Uterus (tissue), 4 donors: ENCODE data around the gene JAKMIP2. TPM values are rescaled to one million over a fixed set of nuclear protein-coding genes. Genes with fewer than 3 reads are reported as not detected.

Experiments
- DNase-seq, 2 donors: peaks; one replicate each; pipeline ENCODE4 v3.0.0-alpha.2; 2019 to 2020
- H3K27ac ChIP-seq, 2 donors: fragments of 200-600 bp; sonication (generic); 1 replicate in 1 of 2; 2 replicates in 1 of 2; pipeline ENCODE4 v1.5.1; 2016 to 2018
- H3K27me3 ChIP-seq, 2 donors: fragments of 200-600 bp; sonication (generic); one replicate each; pipeline ENCODE4 v1.5.1; 2018 to 2019; ENCODE audit warnings: control low read depth in 1 of 2
- H3K36me3 ChIP-seq, 2 donors: fragments of 200-600 bp; sonication (generic); one replicate each; pipeline ENCODE4 v1.5.1; 2019; ENCODE audit warnings: control low read depth in 1 of 2
- H3K4me1 ChIP-seq, 2 donors: fragments of 200-600 bp; sonication (generic); one replicate each; pipeline ENCODE4 v1.5.1; 2018 to 2019; ENCODE audit warnings: control low read depth in 1 of 2
- H3K4me3 ChIP-seq, 2 donors: fragments of 200-600 bp; sonication (generic); 1 replicate in 1 of 2; 2 replicates in 1 of 2; pipeline ENCODE4 v1.5.1; 2018 to 2019; ENCODE audit warnings: mild to moderate bottlenecking in 1 of 2
- H3K9me3 ChIP-seq, 2 donors: fragments of 200-600 bp; sonication (generic); one replicate each; pipeline ENCODE4 v1.5.1; 2019; ENCODE audit warnings: control low read depth in 1 of 2
- POLR2A ChIP-seq, 2 donors: fragments of 450-650 bp; IDR thresholded peaks; one replicate each; pipeline ENCODE4 v1.6.1; 2016; ENCODE audit warnings: antibody characterized with exemption in 2 of 2, mild to moderate bottlenecking in 1 of 2, moderate library complexity in 1 of 2
- intact Hi-C: fragments of 100-400 bp; cut with DNase I; formaldehyde crosslinking; loops from one replicate; pipeline ENCODE4 v1.15.1; 2023; ENCODE audit warnings: low total_unique reads
- total RNA-seq, 4 donors: library from RNA; depleted of rRNA in 3 of 4; stranded (reverse); fragments of >200 nt in 3 of 4; gene quantifications; one replicate each; pipeline versions ENCODE4 v1.1.0 to v1.2.4, GENCODE V29; 2014 to 2023
- TF ChIP-seq, protein P1 (sequence below), 4 experiments: fragments of 200-600 bp in 2 of 4; fragments of 450-650 bp in 2 of 4; sonication (generic) in 2 of 4; IDR thresholded peaks; one replicate each; pipeline ENCODE4 v1.5.1; 2016 to 2019; ENCODE audit warnings: antibody characterized with exemption in 4 of 4, mild to moderate bottlenecking in 2 of 4, moderate library complexity in 1 of 4
- donor health status: DM: yes; HTN: yes; CAD: no.

The JAKMIP2 gene
- total RNA-seq, 4 donors from 2014 or later = 0.29 to 9.3 (median 5.0) TPM

DNA sequence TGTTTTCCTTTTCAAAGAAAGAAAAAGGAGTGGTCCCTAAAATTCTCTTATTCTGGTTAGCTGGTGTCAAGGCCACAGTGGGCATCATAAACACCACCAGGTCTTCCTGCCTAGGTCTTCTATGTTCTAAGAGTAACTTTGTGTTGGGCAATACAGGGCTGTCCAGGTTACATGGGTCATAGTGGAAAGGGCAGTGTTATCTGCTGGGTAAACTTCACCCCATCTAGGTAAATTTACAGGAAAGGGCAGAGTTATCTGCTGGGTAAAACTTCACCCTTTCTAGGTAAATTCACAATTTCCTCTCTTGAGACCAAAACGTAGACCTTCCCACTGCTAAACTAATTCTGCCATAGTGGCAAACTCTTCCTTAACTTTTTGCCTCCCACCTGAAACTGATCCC lies 18.9 kb upstream of the JAKMIP2 start:
- intact Hi-C loops = no loop called here

DNA sequence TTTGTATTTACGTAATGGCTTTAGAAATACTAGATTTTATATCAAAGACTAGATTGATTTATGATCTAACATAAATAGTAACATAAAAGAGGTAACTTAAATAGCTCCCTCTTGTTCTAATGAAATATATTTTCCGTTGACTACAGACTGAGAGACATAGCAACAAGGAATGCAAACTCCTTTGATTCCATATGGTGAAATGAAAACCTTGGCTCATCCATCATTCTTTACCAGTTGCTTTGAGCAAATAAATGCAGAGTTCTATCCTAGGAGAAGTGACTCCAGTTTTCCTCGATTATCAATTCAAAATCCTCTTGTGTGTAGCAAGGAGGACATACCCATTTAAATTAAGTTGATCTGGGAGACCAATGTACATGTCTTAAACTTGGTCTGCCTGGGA lies 18.0 kb upstream of the JAKMIP2 start:
- intact Hi-C loops = no loop called here

More for the DNA sequence above, 18.9 kb upstream of the JAKMIP2 start:
- H3K9me3 ChIP-seq = no peaks in the 10 kb centered on the region
- H3K4me1 ChIP-seq = no peaks in the 10 kb centered on the region
- no peak overlapping the region for H3K4me3 ChIP-seq
- no peaks in the 10 kb centered on the region for H3K27me3 ChIP-seq
- no peak for DNase-seq
- H3K36me3 ChIP-seq = no peaks in the 10 kb centered on the region
- TF ChIP-seq, protein P1, sequence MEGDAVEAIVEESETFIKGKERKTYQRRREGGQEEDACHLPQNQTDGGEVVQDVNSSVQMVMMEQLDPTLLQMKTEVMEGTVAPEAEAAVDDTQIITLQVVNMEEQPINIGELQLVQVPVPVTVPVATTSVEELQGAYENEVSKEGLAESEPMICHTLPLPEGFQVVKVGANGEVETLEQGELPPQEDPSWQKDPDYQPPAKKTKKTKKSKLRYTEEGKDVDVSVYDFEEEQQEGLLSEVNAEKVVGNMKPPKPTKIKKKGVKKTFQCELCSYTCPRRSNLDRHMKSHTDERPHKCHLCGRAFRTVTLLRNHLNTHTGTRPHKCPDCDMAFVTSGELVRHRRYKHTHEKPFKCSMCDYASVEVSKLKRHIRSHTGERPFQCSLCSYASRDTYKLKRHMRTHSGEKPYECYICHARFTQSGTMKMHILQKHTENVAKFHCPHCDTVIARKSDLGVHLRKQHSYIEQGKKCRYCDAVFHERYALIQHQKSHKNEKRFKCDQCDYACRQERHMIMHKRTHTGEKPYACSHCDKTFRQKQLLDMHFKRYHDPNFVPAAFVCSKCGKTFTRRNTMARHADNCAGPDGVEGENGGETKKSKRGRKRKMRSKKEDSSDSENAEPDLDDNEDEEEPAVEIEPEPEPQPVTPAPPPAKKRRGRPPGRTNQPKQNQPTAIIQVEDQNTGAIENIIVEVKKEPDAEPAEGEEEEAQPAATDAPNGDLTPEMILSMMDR (IDR thresholded peaks at IDR 0.05) = no peak
- no peak for TF ChIP-seq POLR2A (IDR thresholded peaks at IDR 0.05)
- no peak overlapping the region for H3K27ac ChIP-seq

DNA sequence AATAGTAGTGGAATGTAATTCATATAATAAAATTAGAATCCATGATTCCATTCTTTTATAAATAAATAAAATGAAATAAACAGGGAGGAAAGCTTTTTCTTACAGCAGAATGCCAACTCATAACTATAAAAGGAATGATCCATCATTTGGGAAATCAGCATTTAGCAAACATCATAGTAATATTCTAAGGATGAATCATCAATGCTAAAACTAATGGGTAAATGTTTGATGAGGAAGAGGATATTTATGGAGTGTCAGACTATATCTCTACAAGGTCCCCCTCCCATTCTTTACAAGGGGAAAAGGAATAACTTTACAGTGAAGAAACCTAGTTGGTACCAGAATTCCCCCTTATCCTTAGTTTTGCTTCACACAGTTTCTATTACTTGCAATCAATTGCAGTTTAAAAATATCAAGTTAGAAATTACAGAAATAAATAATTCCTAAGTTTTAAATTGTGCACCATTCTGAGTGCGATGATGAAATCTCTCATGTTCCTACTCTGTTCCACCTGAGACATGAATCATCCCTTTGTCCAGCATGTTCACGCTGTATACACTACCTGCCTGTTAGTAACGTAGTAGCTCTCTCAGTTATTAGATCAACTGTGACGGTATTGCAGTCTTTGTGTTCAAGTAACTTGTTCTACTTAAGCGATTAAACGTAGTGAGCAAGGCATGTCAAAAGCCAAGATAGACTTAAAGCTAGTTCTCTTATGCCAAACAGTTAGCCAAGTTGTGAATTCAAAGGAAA lies 14.2 kb upstream of the JAKMIP2 start:
- Histone ChIP-seq H3K36me3 (no peaks in the 10 kb centered on the region), H3K27me3 (no peaks in the 10 kb centered on the region), H3K9me3 (no peaks in the 10 kb centered on the region), H3K4me3 (no peak overlapping the region), H3K4me1 (no peaks in the 10 kb centered on the region), H3K27ac (no peak overlapping the region)
- TF ChIP-seq POLR2A (IDR thresholded peaks at IDR 0.05) = no peak
- TF ChIP-seq, protein P1 (IDR thresholded peaks at IDR 0.05) = no peak
- DNase-seq = no peak
- intact Hi-C loops = no loop called here

More for the DNA sequence above, 18.0 kb upstream of the JAKMIP2 start:
- H3K4me3 ChIP-seq = no peak overlapping the region
- no peak for DNase-seq
- H3K9me3 ChIP-seq = no peaks in the 10 kb centered on the region
- no peaks in the 10 kb centered on the region for H3K36me3 ChIP-seq
- no peaks in the 10 kb centered on the region for H3K4me1 ChIP-seq
- H3K27me3 ChIP-seq = no peaks in the 10 kb centered on the region
- TF ChIP-seq, protein P1 (IDR thresholded peaks at IDR 0.05) = no peak
- no peak for TF ChIP-seq POLR2A (IDR thresholded peaks at IDR 0.05)
- H3K27ac ChIP-seq = no peak overlapping the region

DNA sequence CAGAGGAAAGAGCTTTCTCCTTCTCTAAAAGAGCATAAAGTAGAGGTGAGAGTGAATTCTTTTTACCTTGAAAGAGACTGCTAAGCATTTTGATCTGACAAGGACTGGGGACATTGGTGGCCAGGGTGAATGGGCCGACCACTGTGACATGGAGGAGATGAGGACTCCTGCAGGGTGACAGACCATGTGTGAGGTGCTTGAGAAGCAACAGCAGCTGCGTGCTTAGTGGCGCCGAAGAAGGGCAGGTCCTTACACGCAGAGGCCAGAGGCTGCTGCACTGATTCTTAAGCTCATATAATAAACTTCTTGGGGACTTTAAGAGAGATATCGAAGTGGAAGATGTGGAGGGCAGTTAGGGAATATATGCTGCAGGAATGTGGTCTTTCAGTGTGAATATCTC lies 8.7 kb upstream of the JAKMIP2 start:
- no peaks in the 10 kb centered on the region for H3K9me3 ChIP-seq

DNA sequence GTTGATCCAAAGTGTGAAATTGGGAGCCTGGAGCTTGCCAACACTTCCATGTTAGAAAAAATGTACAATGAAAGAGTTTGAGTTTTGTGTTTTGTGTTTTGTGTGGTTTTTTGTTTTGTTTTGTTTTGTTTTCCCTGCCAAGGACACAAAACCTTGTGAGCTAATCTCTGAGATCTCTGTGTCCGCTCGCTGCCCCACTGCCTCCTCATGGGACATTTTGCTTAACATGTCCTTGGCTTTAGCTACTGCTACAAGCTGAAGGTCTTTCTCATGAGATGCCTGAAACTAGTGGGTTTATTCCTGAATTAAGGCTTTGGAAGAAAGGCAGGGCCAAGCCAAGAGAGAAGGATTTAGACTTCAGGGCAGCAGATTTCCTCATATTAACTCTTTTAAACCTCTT lies 7.3 kb upstream of the JAKMIP2 start:
- Histone ChIP-seq H3K36me3 (no peaks in the 10 kb centered on the region), H3K4me3 (no peak overlapping the region), H3K9me3 (no peaks in the 10 kb centered on the region), H3K4me1 (no peaks in the 10 kb centered on the region), H3K27ac (no peak overlapping the region), H3K27me3 (no peaks in the 10 kb centered on the region)
- intact Hi-C loops = no loop called here
- no peak for DNase-seq
- TF ChIP-seq, protein P1 (IDR thresholded peaks at IDR 0.05) = no peak
- no peak for TF ChIP-seq POLR2A (IDR thresholded peaks at IDR 0.05)

More for the DNA sequence above, 8.7 kb upstream of the JAKMIP2 start:
- no peak overlapping the region for H3K4me3 ChIP-seq
- no peaks in the 10 kb centered on the region for H3K4me1 ChIP-seq
- DNase-seq = no peak
- no peak overlapping the region for H3K27ac ChIP-seq
- no peak for TF ChIP-seq POLR2A (IDR thresholded peaks at IDR 0.05)
- TF ChIP-seq, protein P1 (IDR thresholded peaks at IDR 0.05) = no peak
- H3K36me3 ChIP-seq = no peaks in the 10 kb centered on the region
- no peaks in the 10 kb centered on the region for H3K27me3 ChIP-seq
- intact Hi-C loops = no loop called here
